GM12878 (cell line): ENCODE results near the gene FBN2. TPM values are rescaled to one million over a fixed set of nuclear protein-coding genes. Genes with fewer than 3 reads are reported as not detected.
A peak's percentile ranks its signal among the peaks of the same experiment; 100 is the strongest.

Source experiments
- ATAC-seq: fragments of 200-7000 bp; cut with Tn5 transposase; 3 replicates; pipeline ENCODE4 v1.9.1; 2020; ENCODE audit warnings: mild to moderate bottlenecking, moderate library complexity
- BruUV-seq: library from RNA; stranded (reverse); fragments of 400-500 nt; replicated peaks from 2 replicates; lab custom pipeline; 2021; lab: Mats Ljungman, UMichigan
- CTCF ChIA-PET: fragments of 300-600 bp; sonication (Branson Sonifier 250); formaldehyde crosslinking; extraction: SDS; loops from one replicate; lab custom pipeline; 2021; ENCODE audit warnings: inconsistent platforms; lab: Yijun Ruan, JAX
- POLR2A ChIA-PET: fragments of 350-600 bp; formaldehyde crosslinking; extraction: SDS; loops from one replicate; lab custom pipeline; 2021; ENCODE audit warnings: inconsistent platforms; lab: Charles Lee
- RAD21 ChIA-PET: fragments of 300-600 bp; sonication (Branson Sonifier 250); formaldehyde crosslinking; loops from one replicate; lab custom pipeline; 2023; ENCODE audit warnings: antibody characterized with exemption; ENCODE audit not compliant: unreplicated experiment; lab: Charles Lee
- SMC1A ChIA-PET: fragments of 300-600 bp; sonication (Branson Sonifier 250); formaldehyde crosslinking; loops from one replicate; lab custom pipeline; 2023; ENCODE audit not compliant: unreplicated experiment, uncharacterized antibody; lab: Charles Lee
- DNase-seq: peaks from one replicate; pipeline ENCODE4 v3.0.0-alpha.2; 2011; ENCODE audit warnings: low read depth, low spot score
- FAIRE-seq: peaks from 3 replicates; lab custom pipeline; 2011; peaks lifted over from hg19 to GRCh38; lab: Jason Lieb, UNC
- H2AFZ ChIP-seq: 2 replicates; pipeline ENCODE4 v1.6.0; 2011; ENCODE audit warnings: low read depth, low read length, control low read depth; ENCODE audit not compliant: control insufficient read depth
- H3K27ac ChIP-seq: 2 replicates; pipeline ENCODE4 v1.5.1; 2011; ENCODE audit warnings: control low read depth; ENCODE audit not compliant: control insufficient read depth, insufficient read depth
- H3K27me3 ChIP-seq, 2 experiments: replicated peaks in 1 of 2; 2 replicates each; pipeline versions ENCODE4 v1.6.0 to v1.6.1; 2011; ENCODE audit warnings: low read length in 1 of 2; ENCODE audit not compliant: control insufficient read depth in 2 of 2, insufficient read depth in 2 of 2
- H3K36me3 ChIP-seq, 2 experiments: 2 replicates each; pipeline ENCODE4 v1.5.1; 2011; ENCODE audit warnings: low read length in 1 of 2; ENCODE audit not compliant: control insufficient read depth in 2 of 2, insufficient read depth in 2 of 2
- H3K4me1 ChIP-seq: 2 replicates; pipeline ENCODE4 v1.6.1; 2011; ENCODE audit warnings: mild to moderate bottlenecking, low read length, moderate library complexity, mixed read lengths; ENCODE audit not compliant: control insufficient read depth, insufficient read depth
- H3K4me2 ChIP-seq: 2 replicates; pipeline ENCODE4 v1.6.0; 2011; ENCODE audit warnings: control low read depth; ENCODE audit not compliant: control insufficient read depth, insufficient read depth
- H3K4me3 ChIP-seq: fragments of 200-600 bp; sonication (generic); 2 replicates; pipeline ENCODE4 v1.5.1; 2016
- H3K79me2 ChIP-seq: 2 replicates; pipeline ENCODE4 v1.6.0; 2011; ENCODE audit warnings: low read length; ENCODE audit not compliant: control insufficient read depth, insufficient read depth
- H3K9ac ChIP-seq: 2 replicates; pipeline ENCODE4 v1.8.0; 2011; ENCODE audit warnings: low read length, control low read depth, mixed read lengths; ENCODE audit not compliant: control insufficient read depth, insufficient read depth
- H3K9me3 ChIP-seq: replicated peaks from 3 replicates; pipeline ENCODE4 v1.5.1; 2011; ENCODE audit warnings: mild to moderate bottlenecking, low read length; ENCODE audit not compliant: control insufficient read depth, insufficient read depth
- H4K20me1 ChIP-seq: 2 replicates; pipeline ENCODE4 v1.6.0; 2011; ENCODE audit not compliant: control insufficient read depth, insufficient read depth
- CEBPB ChIP-seq, 2 experiments: fragments of 150-350 bp in 1 of 2; IDR thresholded peaks; 2 replicates each; pipeline ENCODE4 v1.6.1; 2012 to 2014; ENCODE audit warnings: low read depth in 2 of 2, low read length in 2 of 2, borderline replicate concordance in 1 of 2, inconsistent platforms in 1 of 2
- CREB1 ChIP-seq: IDR thresholded peaks from 2 replicates; pipeline ENCODE4 v1.6.1; 2012; ENCODE audit warnings: low read depth, mild to moderate bottlenecking, inconsistent platforms
- NR2F1 ChIP-seq: fragments of 450-650 bp; conservative IDR thresholded peaks from 2 replicates; pipeline ENCODE4 v1.6.1; 2017; ENCODE audit warnings: mild to moderate bottlenecking
- TBL1XR1 ChIP-seq: IDR thresholded peaks from 2 replicates; pipeline ENCODE4 v1.6.1; 2012; ENCODE audit warnings: low read depth, low read length, improper control_type of control experiment
- ZNF207 ChIP-seq: fragments of 450-650 bp; IDR thresholded peaks from 2 replicates; pipeline ENCODE4 v1.6.1; 2014; ENCODE audit warnings: antibody characterized with exemption, mild to moderate bottlenecking, borderline replicate concordance
- WGBS: methylation state at CpG from one replicate; pipeline ENCODE4 v1.1.6; 2016; ENCODE audit warnings: low lambda C conversion rate; ENCODE audit not compliant: insufficient replicate concordance, insufficient coverage; ENCODE audit errors: missing lambda C conversion rate; 5-methylcytosine and 5-hydroxymethylcytosine counted together
- in situ Hi-C: fragments of 300-500 bp; cut with MboI; formaldehyde crosslinking; loops from 9 replicates; pipeline ENCODE4 v1.14.3; 2018; ENCODE audit warnings: mixed read lengths
- intact Hi-C: fragments of 100-400 bp; cut with micrococcal nuclease; formaldehyde crosslinking; loops from one replicate; pipeline ENCODE4 v1.14.2; 2022; ENCODE audit not compliant: unreplicated experiment
- polyA plus RNA-seq, 11 experiments: library from polyadenylated mRNA; depleted of rRNA in 4 of 11; unstranded in 6 of 11; stranded (reverse) in 5 of 11; fragments of >200 nt; fragmentation: Nextera tagmentation in 4 of 11; fragmentation: Illumina TruSeq in 1 of 11; extraction: Ambion mirVana in 4 of 11; extraction: Trizol in 1 of 11; gene quantifications; 1 replicate in 1 of 11; 2 replicates in 10 of 11; pipeline versions ENCODE4 v1.2.1 to v1.2.3, GENCODE V29; 2011 to 2016; ENCODE audit warnings: inconsistent platforms in 2 of 11, missing spikeins in 2 of 11, low read depth in 1 of 11
- total RNA-seq, 4 experiments: library from RNA; depleted of rRNA in 3 of 4; stranded (reverse); fragments of >200 nt in 3 of 4; fragmentation: Illumina TruSeq in 1 of 4; extraction: Trizol in 1 of 4; gene quantifications; 2 replicates each; pipeline versions ENCODE4 v1.2.1 to v1.2.3, GENCODE V29; 2013 to 2021
- TF ChIP-seq, protein P1 (sequence below): fragments of 450-650 bp; IDR thresholded peaks from 2 replicates; pipeline ENCODE4 v1.6.1; 2017; ENCODE audit warnings: borderline replicate concordance

FBN2 gene
- total and polyA plus RNA-seq, 10 of the 15 experiments (the other 5 are each of a cell fraction or from before 2014, with no cell fraction given) = 0.01 to 0.98 (median 0.10) TPM; not detected in 3

DNA sequence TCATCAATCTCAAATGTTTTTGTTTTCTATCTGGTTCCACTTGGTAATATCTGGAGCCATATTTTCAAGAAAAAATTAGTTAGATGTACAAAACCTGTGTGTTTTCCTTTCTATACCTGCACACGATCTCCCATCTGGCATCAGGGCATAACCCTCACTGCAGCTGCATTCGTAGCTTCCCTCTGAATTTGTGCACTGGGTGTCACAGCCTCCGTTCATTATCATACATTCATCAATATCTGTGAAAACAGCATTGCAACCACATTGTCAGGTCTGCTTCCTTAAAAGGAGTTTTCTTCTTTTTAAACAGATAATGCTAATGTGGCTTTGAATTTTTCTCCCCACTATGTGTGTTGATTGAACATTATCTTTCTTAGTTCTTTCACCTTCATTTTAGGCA lies 202.7 kb downstream of the FBN2 start (continued):
- TF ChIP-seq, protein P1, sequence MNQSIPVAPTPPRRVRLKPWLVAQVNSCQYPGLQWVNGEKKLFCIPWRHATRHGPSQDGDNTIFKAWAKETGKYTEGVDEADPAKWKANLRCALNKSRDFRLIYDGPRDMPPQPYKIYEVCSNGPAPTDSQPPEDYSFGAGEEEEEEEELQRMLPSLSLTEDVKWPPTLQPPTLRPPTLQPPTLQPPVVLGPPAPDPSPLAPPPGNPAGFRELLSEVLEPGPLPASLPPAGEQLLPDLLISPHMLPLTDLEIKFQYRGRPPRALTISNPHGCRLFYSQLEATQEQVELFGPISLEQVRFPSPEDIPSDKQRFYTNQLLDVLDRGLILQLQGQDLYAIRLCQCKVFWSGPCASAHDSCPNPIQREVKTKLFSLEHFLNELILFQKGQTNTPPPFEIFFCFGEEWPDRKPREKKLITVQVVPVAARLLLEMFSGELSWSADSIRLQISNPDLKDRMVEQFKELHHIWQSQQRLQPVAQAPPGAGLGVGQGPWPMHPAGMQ = no peak
- TF ChIP-seq TBL1XR1 (no peak), CREB1 (no peak)

DNA sequence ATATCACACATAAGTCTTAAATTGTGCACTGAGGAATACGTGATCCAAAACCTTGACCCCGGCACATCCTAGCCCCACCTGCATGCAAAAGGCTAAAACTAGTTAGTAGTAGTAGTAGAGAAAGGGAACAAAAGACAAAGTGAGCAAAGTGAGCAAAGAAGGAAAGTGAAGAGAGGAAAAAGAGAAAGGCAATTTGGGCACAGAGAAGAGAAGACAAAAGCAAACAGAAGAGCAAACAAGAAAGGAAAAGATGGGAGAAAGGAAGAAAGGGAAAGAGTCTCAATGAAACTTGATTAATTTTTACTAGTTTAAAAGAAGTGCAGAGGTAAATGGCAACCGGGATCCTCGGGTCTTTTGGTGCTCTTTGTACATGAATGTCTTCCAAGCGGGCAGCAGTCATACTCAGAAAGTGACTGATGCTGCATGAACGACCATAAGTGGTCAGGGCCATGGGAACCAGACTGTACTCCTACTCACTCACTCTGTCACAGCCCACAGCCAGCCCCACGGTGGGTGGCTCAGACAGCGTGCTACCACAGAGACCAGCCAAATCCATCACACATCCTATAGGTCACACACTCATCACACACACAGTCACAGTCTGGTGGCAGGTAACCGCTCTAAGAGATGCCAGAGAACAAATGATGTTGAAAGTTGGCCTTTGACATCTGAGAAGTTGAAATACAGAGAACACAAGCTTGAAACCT lies 203.9 kb downstream of the FBN2 start:
- Histone ChIP-seq H3K36me3 (no peaks in the 10 kb centered on the region), H4K20me1 (no peaks in the 10 kb centered on the region), H3K4me1 (no peaks in the 10 kb centered on the region), H3K79me2 (no peaks in the 10 kb centered on the region)
- 6% methylated on average over 9 of the region's 9 CpGs for WGBS
- POLR2A ChIA-PET = no interaction called here
- TF ChIP-seq ZNF207 = no peak
- no peak for TF ChIP-seq CEBPB (IDR thresholded peaks at IDR 0.05; ENCODE audit: borderline replicate concordance in 1 of 2, low read depth in 2 of 2, low read length in 2 of 2)
- peak; percentile 31; the same call in 1 of the 2 replicates for TF ChIP-seq NR2F1
- TF ChIP-seq, all 136 proteins: peak for 1
- Histone ChIP-seq H3K9me3 (no peaks in the 10 kb centered on the region), H3K27me3 (no peaks in the 10 kb centered on the region; a peak in 1 of 4 replicates), H3K4me2 (no peak overlapping the region), H3K27ac (no peak overlapping the region), H3K4me3 (no peak overlapping the region), H2AFZ (no peak overlapping the region), H3K9ac (no peak overlapping the region)
- no TSS peak for BruUV-seq
- SMC1A ChIA-PET = interaction anchor here (0.6 to 1.0 kb wide), 2 partner anchors 83 to 164 kb away, joined by 3 read pairs; no protein-coding TSS in a partner anchor
- peak; percentile 72 for ATAC-seq
- RAD21 ChIA-PET = no interaction called here
- FAIRE-seq = no peak
- CTCF ChIA-PET = interaction anchor here (0.6 kb wide), 1 partner anchor 1008 kb away, joined by 3 read pairs; no protein-coding TSS in a partner anchor
- intact Hi-C loops (no loop called here), in situ Hi-C loops (no loop called here)
- no peak for DNase-seq
